AG09319 (cell line): ENCODE measurements around the gene SNPH.

ENCODE experiments used
- DNase-seq: peaks from one replicate; pipeline ENCODE4 v3.0.0-alpha.2; 2010; ENCODE audit warnings: low read depth; ENCODE audit errors: extremely low read depth
- CTCF ChIP-seq: IDR thresholded peaks from 2 replicates; pipeline ENCODE4 v1.5.1; 2011; ENCODE audit warnings: low read depth, mild to moderate bottlenecking, inconsistent platforms, low read length, moderate library complexity

Gene SNPH

GRCh38 chr20:1275919-1276318 is 9.8 kb downstream of the SNPH start:
- no peak for TF ChIP-seq CTCF
- DNase-seq, result no peak

GRCh38 chr20:1277529-1278322 is 11.6 kb downstream of the SNPH start:
- DNase-seq, result no peak

GRCh38 chr20:1278993-1279392 is 12.9 kb downstream of the SNPH start:
- TF ChIP-seq CTCF, result no peak
- no peak for DNase-seq

More at GRCh38 chr20:1277529-1278322, 11.6 kb downstream of the SNPH start:
- TF ChIP-seq CTCF, result no peak

GRCh38 chr20:1280195-1281102 is 14.4 kb downstream of the SNPH start:
- TF ChIP-seq CTCF, result no peak
- no peak for DNase-seq

GRCh38 chr20:1281279-1282057 is 15.4 kb downstream of the SNPH start:
- TF ChIP-seq CTCF, result no peak
- DNase-seq, result no peak

GRCh38 chr20:1282966-1283365 is 16.9 kb downstream of the SNPH start:
- no peak for TF ChIP-seq CTCF
- DNase-seq, result no peak
